Right ventricle myocardium inferior (tissue), 1 donor: Measurements from ENCODE around the gene ABCA8. TPM values are rescaled to one million over a fixed set of nuclear protein-coding genes. Genes with fewer than 3 reads are reported as not detected.
"Not testable (repeated sequence)": the region's sequence is repeated elsewhere in the genome, so short reads cannot be mapped to it uniquely, and the experiment has no call there.

Experiments
- ATAC-seq: fragments of 200-7000 bp; cut with Tn5 transposase; one replicate; pipeline ENCODE4 v1.9.1; 2020; ENCODE audit warnings: mild to moderate bottlenecking, moderate library complexity
- DNase-seq: peaks from one replicate; pipeline ENCODE4 v3.0.0; 2021; ENCODE audit errors: missing footprints
- intact Hi-C: fragments of 100-400 bp; cut with DNase I; formaldehyde crosslinking; loops from one replicate; pipeline ENCODE4 v1.11.0; 2022
- total RNA-seq: library from RNA; stranded (reverse); fragmentation: NEBNext Ultra II Directional; extraction: Animal tissue kit (Norgen Biotek cat#: 25700); gene quantifications from one replicate; pipeline ENCODE4 v1.2.1, GENCODE V29; 2021
- donor health status: DM: no; HTN: yes; CAD: no; lungs with severe emphysema.

Gene ABCA8
- total RNA-seq, 1 donor from 2014 or later, result 60.3 TPM

DNA sequence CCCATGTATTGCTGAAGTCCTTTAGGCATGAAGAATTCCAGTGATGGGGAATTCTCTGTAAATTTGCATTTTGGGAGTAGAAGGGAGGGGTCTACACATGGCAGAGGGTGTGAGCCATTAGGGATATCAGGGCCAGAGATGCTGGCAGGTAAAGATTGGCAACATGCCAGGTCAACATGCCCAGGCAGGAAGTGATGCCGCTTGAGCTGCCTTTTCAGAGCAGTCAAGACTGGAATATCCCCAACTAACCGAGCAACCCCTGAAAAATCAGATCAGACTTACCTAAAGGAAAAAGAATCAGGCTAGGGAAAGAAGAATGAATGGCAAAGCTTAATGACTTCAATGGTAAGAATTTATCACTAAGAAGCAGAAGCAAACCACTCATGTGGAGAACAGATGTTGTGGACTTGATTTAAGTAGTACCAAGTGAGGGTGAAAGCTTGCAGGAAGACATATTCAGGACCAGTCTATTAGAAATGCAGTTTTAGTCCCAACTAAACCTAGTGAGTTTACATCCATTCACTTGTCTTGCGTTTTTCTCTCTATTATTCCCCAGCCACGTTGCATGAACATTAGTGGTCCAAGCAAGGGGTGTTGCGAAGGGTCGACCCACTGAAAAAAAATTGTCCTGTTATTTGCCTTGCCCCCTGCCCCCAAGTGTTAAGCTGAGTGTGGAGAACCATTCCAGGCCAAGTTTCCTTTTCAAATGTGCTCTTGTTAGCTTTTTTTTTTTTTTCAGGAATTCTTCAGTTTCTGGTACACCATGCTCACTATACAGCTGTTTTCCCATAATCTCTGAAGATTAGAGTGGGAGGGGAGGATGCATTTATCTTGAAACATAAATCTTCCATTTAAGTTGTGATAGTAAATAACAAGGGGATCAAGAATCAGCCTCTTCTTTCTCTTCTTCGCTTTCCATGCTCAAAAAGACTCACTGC is 105.2 kb downstream of the ABCA8 start:
- ATAC-seq (no peak), DNase-seq (no peak)
- intact Hi-C loops, result loop anchor here (10.0 kb wide), 1 partner anchor 45 kb away; no protein-coding TSS in a partner anchor

GRCh38 chr17:68847711-68848110 is 107.5 kb downstream of the ABCA8 start:
- no peak for ATAC-seq
- no peak for DNase-seq
- intact Hi-C loops, result no loop called here

- no peak for DNase-seq
- intact Hi-C loops, result no loop called here
- ATAC-seq, result peak; percentile 37
Measured at GRCh38 chr17:68843522-68843921, 111.7 kb downstream of the ABCA8 start.

DNA sequence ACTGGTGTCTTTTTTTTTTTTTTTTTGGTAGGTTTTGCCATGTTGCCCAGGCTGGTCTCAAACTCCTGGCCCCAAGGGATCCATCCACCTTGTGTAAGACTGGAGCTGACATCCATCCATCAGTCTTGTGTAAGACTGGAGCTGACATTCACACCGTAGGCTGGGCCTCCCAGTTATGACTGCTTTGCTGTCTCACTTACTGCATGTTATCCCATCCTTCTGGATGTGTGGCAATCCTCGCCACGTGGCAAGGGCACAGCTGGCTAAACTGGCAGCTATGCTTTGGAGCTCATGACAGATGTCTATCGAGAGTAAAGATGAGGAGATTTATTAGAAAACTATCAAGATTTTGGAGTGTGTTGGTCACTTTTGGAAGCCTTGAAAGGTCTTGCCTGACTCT is 115.1 kb downstream of the ABCA8 start:
- ATAC-seq, result no peak
- DNase-seq, result no peak
- intact Hi-C loops, result no loop called here

DNA sequence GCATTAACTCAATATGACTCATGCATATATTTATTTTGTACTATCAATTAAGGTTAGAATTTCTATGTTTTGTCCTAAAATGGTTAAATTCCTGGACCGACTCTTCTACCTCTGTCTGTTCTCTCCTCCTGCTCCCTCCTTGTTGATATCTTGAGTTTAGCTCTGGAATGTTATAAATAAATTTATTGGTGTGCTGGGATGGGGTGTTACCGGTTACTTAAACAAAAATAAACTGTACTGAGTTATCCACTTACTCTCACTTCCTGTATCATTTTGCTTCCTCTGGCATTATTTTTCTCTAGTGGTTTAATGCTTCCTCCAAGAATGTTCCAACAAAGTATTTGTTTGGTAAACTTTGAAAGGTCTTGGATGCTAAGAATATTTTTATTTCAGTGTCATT is 120.1 kb downstream of the ABCA8 start:
- DNase-seq (no peak), ATAC-seq (no peak)
- intact Hi-C loops, result no loop called here

DNA sequence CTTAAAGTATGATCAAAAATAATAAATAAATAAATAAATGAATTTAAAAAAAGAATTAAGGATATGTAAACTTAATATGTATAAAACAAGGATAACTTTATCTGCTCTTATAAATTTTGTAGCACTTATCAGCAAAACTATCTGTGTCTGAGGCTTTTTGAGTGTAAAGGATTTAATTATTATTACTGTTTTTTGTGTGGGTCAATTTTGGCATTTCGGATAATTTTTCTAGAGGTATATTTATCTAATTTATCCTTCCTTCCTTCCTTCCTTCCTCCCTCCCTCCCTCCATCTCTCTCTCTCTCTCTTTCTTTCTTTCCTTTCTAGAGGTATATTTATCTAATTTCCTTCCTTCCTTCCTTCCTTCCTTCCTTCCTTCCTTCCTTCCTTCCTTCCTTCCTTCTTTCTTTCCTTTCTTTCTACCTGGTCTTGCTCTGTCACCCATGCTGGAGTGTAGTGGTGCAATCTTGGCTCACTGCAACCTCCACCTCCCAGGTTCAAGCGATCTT is 120.8 kb downstream of the ABCA8 start:
- DNase-seq (no peak), ATAC-seq (no peak)
- intact Hi-C loops, result no loop called here

GRCh38 chr17:68832109-68832802 is 122.9 kb downstream of the ABCA8 start:
- intact Hi-C loops, result no loop called here
- DNase-seq, result peak; percentile 71
- peak; percentile 83 for ATAC-seq

DNA sequence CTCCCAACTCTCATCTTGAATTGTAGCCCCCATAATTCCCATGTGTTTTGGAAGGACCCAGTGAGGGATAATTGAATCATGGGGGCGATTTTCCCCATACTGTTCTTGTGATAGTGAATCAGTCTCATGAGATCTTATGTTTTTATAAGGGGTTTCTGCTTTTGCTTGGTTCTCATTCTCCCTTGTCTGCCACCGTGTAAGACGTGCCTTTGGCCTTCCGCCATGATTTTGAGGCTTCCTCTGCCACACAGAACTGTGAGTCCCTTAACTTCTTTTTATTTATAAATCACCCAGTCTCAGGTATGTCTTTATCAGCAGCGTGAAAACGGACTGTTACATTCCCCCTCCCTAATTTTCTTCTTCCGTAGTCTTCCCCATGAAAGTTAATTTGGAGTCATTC is 124.0 kb downstream of the ABCA8 start:
- DNase-seq (no peak), ATAC-seq (no peak)
- intact Hi-C loops, result no loop called here

- ATAC-seq, result no peak
- intact Hi-C loops, result no loop called here
- no peak for DNase-seq
Measured at GRCh38 chr17:68830313-68830712, 124.9 kb downstream of the ABCA8 start.

- intact Hi-C loops, result no loop called here
- ATAC-seq, result no peak
Measured at GRCh38 chr17:68829211-68829610, 126.0 kb downstream of the ABCA8 start.

GRCh38 chr17:68824707-68825106 is 130.5 kb downstream of the ABCA8 start:
- no peak for ATAC-seq
- intact Hi-C loops, result no loop called here
- no peak for DNase-seq

More at GRCh38 chr17:68829211-68829610, 126.0 kb downstream of the ABCA8 start:
- DNase-seq, result no peak

GRCh38 chr17:68824185-68824584 is 131.0 kb downstream of the ABCA8 start:
- intact Hi-C loops, DNase-seq, ATAC-seq: not testable (repeated sequence)

- no peak for ATAC-seq
- intact Hi-C loops, result no loop called here
- DNase-seq, result no peak
Measured at GRCh38 chr17:68822719-68823289, 132.4 kb downstream of the ABCA8 start.

- intact Hi-C loops, result loop anchor here (2.0 kb wide), 1 partner anchor 49 kb away; no protein-coding TSS in a partner anchor
Measured at GRCh38 chr17:68821860-68822696, 133.1 kb downstream of the ABCA8 start.

DNA sequence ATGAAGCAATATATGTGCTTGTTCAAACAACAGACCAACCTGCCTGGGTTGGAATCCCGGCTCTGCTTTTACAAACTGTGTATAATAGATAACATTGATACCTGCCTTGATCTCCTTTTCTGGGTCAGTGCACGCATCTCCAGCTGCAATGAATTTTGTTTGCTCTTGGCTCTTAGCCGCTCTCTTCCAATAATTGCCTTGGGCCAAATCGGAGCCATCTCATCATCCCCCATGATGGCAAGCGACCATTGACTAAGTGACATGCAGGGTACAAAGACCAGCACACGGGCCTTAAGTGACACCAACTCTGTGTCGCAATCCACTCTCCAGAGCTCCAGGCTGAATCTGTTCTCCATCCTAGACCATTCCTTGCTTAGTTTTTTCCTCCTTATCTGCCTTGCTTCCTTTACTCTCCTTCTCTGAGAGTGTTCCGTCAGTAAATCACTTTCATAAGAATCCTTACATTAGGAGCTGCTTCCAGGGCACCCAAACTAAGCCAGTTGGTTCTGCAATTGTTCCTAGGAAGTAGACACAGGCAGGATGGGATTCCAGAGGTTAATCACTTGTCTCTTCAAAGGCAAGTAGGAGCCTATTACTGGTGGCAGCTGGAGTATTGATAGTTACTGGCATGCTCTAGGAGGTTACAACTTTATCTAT is 134.2 kb downstream of the ABCA8 start:
- DNase-seq, result no peak
- intact Hi-C loops, result loop anchor here (2.0 kb wide), 1 partner anchor 50 kb away; no protein-coding TSS in a partner anchor
- ATAC-seq, result peak; percentile 53

More at GRCh38 chr17:68821860-68822696, 133.1 kb downstream of the ABCA8 start:
- ATAC-seq, result no peak
- DNase-seq, result no peak

GRCh38 chr17:68820476-68820824 is 134.7 kb downstream of the ABCA8 start:
- ATAC-seq (no peak), DNase-seq (no peak)
- intact Hi-C loops, result loop anchor here (2.0 kb wide), 1 partner anchor 50 kb away; no protein-coding TSS in a partner anchor

DNA sequence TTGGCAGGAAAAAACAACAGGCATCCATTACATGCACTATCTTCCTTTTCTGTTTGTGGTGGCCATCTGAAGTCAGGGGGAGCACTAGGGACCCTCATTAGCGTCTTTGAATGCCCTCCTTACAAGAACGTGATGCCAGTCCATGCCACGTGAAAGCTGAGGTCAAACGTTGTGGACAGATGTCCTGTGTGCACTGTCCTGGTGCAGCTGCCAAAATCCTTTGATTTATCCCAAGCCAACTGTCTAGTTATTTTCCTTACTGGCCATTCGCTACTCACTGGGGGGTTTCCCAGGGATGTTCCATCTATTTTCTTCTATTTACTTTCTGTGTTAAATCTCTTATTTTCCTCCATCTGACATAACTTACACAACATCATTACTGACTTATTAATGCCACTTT is 135.7 kb downstream of the ABCA8 start:
- intact Hi-C loops, result no loop called here
- DNase-seq, result no peak
- ATAC-seq, result no peak
